ENCODE measurements around the gene LYPLAL1.
A peak's percentile ranks its signal among the peaks of the same experiment; 100 is the strongest.

The LYPLAL1 gene

DNA sequence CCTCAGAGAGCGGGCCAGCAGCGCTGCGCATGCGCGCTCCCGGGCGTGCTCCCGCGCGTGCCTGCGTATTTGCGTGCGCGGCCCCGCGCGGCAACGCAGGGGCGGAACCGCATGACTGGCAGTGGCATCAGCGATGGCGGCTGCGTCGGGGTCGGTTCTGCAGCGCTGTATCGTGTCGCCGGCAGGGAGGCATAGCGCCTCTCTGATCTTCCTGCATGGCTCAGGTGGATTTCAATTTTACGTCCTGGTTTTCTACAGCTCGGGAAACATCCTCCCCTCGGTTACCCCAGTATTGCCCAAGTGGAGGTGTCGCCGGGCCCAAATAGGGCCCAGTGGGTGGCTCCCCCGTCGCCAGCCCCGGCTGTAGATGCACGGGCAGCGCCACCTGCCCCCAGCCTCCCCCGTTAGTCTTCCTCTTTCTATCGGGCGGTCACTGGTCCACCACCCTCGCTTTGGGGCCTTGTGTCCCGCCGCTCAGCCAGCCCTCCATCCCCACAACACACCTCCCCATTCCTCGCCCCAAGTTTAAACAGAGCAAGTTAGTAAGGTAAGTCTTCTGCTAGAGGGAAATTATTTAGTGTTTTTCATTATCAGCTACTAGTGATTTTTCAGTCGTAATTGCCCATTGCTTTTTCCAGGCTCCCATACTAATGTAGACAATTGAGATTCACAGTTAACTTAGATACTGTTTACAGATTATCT, at the start of gene LYPLAL1:
Gene LYPLAL1, plus strand, starts transcription at position 121 of the 702 bp plus-strand sequence. Its CDS starts 13 bp downstream, at position 134.
- no peaks in the 10 kb centered on the region for H3K9me3 Mint-ChIP-seq
- peak within 1 kb of the TSS; percentile 97 for H3K4me3 Mint-ChIP-seq
- H3K27ac Mint-ChIP-seq: peak within 1 kb of the TSS; percentile 99
- peaks cover 7% of the 10 kb centered on the region for H3K36me3 Mint-ChIP-seq
- no peaks in the 10 kb centered on the region for H3K27me3 Mint-ChIP-seq
- H3K4me1 Mint-ChIP-seq: peaks cover 46% of the 10 kb centered on the region

DNA sequence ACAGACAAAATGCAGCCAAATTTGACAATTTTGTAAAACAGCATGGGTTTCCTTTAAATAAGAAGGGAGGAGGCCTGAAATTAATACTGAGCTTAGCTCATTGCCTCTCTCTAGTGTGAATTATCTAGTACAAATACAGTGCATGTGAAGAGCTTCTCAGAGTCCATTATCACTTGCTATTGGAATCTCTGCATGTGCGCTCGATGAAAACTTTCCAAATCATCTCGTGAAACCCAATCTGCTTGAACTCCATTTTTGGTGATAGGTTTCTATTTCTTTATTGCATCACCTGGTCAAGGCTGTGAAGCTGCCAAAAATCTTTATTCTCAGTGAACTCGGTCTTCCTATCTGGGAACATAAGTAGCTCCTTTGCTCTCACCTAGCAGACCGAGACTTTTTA, 49.5 kb upstream of the LYPLAL1 start:
- Mint-ChIP-seq H3K4me3 (no peak overlapping the region), H3K4me1 (no peaks in the 10 kb centered on the region), H3K27ac (no peak overlapping the region), H3K36me3 (no peaks in the 10 kb centered on the region), H3K27me3 (no peaks in the 10 kb centered on the region), H3K9me3 (no peaks in the 10 kb centered on the region)

DNA sequence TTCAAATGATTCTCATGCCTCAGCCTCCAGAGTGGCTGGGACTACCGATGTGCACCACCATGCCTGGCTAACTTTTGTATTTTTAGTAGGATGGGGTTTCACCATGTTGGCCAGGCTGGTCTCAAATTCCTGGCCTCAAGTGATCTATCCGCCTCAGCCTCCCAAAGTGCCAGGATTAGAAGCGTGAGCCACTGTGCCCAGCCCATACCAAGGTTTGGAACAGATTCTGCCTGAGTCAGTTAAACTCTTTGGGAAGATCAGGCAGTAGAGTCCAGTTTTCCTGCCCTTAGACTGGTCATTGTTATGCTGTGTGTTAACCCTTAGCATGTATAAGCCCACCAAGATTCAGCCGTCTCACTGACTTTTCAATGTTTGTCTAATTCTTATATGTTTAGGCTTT, 48.3 kb upstream of the LYPLAL1 start:
- Mint-ChIP-seq H3K9me3 (no peaks in the 10 kb centered on the region), H3K27me3 (no peaks in the 10 kb centered on the region), H3K4me1 (no peaks in the 10 kb centered on the region), H3K4me3 (no peak overlapping the region), H3K36me3 (no peaks in the 10 kb centered on the region), H3K27ac (no peak overlapping the region)

DNA sequence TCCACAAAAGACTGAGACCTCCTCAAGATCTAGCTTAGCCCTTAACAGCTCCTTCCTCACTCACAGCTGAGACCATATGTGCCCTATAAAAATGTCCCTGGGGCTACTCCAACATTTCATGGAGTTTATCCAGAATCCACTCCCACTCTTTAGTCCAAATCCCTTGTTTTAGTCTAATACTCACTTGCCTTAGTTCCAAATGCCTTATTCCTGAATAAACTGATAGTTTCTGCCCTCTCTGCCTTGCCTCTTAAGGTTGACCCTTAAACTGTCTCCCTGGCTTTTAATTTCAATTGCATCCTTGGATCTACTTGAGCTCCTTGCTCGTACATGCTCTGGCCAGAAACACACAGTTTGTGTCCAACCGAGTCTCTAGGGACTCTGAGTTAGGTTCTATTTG, 47.3 kb upstream of the LYPLAL1 start:
- no peaks in the 10 kb centered on the region for H3K36me3 Mint-ChIP-seq
- H3K4me1 Mint-ChIP-seq: no peaks in the 10 kb centered on the region
- H3K27me3 Mint-ChIP-seq: no peaks in the 10 kb centered on the region
- H3K4me3 Mint-ChIP-seq: no peak overlapping the region
- no peaks in the 10 kb centered on the region for H3K9me3 Mint-ChIP-seq
- H3K27ac Mint-ChIP-seq: no peak overlapping the region

DNA sequence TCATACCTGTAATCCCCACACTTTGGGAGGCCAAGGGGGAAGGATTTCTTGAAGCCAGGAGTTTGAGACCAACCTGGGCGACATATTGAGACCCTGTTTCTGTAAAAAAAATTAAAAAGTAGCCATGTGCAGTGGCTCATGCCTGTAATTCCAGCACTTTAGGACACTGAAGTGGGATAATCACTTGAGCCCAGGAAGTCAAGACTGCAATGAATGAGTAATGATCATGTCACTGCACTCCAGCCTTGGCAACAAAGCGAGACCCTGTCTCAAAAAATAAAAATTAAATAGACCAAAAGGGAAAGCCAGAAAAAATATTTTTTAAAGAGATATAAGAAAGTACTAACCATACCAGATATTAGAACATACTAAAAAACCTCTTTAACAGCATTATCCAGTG, 44.7 kb upstream of the LYPLAL1 start:
- no peak overlapping the region for H3K27ac Mint-ChIP-seq
- H3K4me3 Mint-ChIP-seq: no peak overlapping the region
- H3K9me3 Mint-ChIP-seq: peaks cover 1% of the 10 kb centered on the region
- H3K4me1 Mint-ChIP-seq: no peaks in the 10 kb centered on the region
- no peaks in the 10 kb centered on the region for H3K36me3 Mint-ChIP-seq
- no peaks in the 10 kb centered on the region for H3K27me3 Mint-ChIP-seq

DNA sequence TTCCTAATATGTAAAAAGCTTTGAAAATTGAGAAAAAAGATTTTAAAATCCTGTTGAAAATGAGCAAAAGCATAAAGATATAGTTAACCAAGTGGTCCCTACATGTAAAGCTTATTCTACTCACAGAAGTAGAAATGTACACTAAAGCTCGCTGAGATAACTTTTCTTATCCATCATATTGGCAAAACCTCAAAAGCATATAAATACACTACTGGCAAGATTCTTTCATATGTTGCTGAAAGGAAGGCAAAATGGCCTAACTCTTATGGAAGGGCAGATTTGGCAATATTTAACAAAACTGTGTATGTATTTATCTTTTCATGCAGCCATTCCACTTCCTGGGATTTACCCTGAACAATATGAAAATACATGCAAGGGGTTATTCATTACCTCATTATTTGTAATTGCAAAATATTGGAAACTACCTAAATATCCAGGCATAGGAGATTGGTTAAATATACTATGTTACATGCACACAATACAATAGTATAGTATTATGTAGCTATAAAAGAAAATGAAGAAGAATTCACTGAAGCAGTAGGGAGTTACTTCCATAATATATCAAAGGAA, 43.2 kb upstream of the LYPLAL1 start:
- no peaks in the 10 kb centered on the region for H3K4me1 Mint-ChIP-seq
- no peak overlapping the region for H3K4me3 Mint-ChIP-seq
- peaks cover 12% of the 10 kb centered on the region for H3K9me3 Mint-ChIP-seq

DNA sequence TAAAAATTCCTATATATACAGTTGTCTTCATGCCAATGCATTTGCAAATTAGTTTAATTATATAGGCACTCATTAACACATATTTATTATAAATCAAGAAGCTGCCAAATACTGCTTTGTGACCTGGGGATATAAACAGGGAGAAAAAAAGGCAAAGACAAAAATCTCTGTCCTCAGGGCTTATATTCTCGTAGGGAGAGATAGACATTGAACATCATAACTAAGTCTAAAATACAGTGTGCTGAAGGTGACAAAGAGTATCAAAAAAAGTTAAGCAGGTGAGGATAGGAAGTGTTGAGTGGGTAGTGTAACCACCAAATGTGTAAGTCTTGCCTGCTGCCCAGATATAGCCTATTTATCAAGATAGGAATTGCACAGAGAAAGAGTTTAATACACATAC, 40.7 kb upstream of the LYPLAL1 start:
- H3K4me3 Mint-ChIP-seq: no peak overlapping the region
- peaks cover 1% of the 10 kb centered on the region for H3K27me3 Mint-ChIP-seq
- H3K4me1 Mint-ChIP-seq: no peaks in the 10 kb centered on the region
- H3K36me3 Mint-ChIP-seq: no peaks in the 10 kb centered on the region
- peaks cover 12% of the 10 kb centered on the region for H3K9me3 Mint-ChIP-seq
- H3K27ac Mint-ChIP-seq: no peak overlapping the region

More for the DNA sequence above, 43.2 kb upstream of the LYPLAL1 start:
- no peaks in the 10 kb centered on the region for H3K36me3 Mint-ChIP-seq
- no peak overlapping the region for H3K27ac Mint-ChIP-seq
- H3K27me3 Mint-ChIP-seq: peaks cover 1% of the 10 kb centered on the region

DNA sequence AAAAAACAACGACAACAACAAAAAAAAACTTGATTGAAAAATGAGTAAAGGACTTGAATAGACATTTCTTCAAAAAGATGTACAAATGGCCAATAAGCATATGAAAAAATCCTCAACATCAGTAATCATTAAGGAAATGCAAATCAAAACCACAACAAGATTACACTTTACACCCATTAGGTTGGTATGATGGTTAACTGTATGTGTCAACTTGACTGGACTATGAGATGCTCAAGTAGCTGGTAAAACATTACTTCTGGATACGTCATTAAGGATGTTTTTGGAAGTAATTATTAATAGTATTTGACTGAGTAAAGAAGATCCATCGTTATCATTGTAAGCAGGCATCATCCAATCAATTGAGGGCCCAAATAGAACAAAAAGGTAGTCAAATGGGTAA, 34.9 kb upstream of the LYPLAL1 start:
- peaks cover 1% of the 10 kb centered on the region for H3K27me3 Mint-ChIP-seq
- no peaks in the 10 kb centered on the region for H3K36me3 Mint-ChIP-seq

DNA sequence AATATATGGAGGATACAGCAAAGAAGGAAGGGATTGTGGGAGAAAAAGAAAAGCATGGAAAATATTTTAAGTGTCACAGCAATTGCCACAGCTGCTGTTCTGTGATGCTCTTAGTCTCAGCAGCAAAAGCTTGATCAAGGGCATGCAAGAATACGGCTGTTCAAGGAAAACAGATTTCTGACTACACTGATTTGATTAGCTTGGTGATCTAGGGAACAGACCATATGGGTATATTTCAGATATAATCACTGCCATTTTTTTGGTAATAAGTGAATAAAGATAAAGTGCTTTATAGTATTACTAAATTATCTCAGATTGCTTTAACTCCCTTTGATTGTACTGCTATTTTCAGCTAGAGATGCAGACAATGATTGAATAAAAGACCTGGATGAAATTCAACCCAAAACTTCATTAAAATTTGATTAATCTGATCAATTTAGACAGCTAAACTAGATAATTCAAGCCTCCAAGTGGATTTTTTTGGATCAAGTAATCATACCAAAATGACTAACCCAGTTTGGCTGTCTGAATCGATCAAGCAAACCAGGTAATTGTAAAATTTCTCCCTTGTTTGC, 33.3 kb upstream of the LYPLAL1 start:
- H3K27ac Mint-ChIP-seq: no peak overlapping the region
- no peak overlapping the region for H3K4me3 Mint-ChIP-seq
- peaks cover under 1% of the 10 kb centered on the region for H3K27me3 Mint-ChIP-seq
- no peaks in the 10 kb centered on the region for H3K36me3 Mint-ChIP-seq
- no peaks in the 10 kb centered on the region for H3K4me1 Mint-ChIP-seq
- peaks cover under 1% of the 10 kb centered on the region for H3K9me3 Mint-ChIP-seq

More for the DNA sequence above, 34.9 kb upstream of the LYPLAL1 start:
- H3K4me3 Mint-ChIP-seq: no peak overlapping the region
- peaks cover 12% of the 10 kb centered on the region for H3K9me3 Mint-ChIP-seq
- no peaks in the 10 kb centered on the region for H3K4me1 Mint-ChIP-seq
- no peak overlapping the region for H3K27ac Mint-ChIP-seq

DNA sequence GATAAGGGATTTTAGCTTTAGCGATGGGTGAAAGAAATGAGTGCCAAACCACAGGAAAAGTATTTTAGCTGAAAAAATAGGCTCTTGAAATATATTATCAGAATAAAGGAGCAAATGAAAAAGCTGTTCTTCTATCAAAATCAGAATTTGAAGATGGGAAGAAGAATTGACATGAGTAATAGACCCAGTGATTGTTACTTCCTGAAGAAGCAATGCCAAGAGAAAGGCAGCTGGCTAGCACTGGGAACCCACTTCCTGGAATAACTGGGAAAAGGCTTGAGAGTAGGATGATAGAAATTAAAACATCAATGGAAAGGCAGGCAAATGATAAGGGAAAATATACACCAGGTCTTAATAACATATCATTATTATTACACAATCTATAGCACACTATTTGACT, 29.9 kb upstream of the LYPLAL1 start:
- Mint-ChIP-seq H3K27me3 (peaks cover 1% of the 10 kb centered on the region), H3K27ac (no peak overlapping the region), H3K4me1 (no peaks in the 10 kb centered on the region), H3K9me3 (no peaks in the 10 kb centered on the region), H3K36me3 (no peaks in the 10 kb centered on the region), H3K4me3 (no peak overlapping the region)

DNA sequence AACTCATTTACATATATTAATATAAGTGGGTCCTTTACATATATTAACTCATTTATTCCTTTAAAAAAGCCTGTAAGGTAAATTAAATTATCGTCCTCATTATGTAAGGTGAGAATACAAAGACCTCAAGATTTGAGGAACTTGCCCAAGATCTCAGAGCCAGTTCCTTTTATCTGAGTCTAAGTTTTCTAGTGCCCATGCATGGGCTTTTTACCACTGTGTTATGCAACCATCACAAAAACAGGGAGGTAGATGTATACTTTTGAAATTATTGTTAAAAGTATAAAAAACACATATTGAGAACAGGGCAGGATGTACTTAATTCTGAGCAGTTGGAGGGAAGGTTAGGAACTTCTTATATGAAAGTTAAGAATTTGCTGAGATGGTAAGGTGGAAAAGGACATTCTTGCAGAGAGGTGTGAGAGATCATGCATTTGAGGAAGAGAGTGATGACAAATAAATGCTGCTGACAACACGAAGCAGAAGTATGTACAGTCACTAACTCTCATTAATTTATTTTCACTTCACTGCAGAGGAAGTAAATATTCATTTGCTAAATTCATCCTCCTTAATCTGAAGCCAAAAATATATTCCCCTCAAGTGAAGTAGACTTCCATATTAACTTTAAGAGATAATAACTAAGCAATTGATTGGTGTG, 28.9 kb upstream of the LYPLAL1 start:
- H3K27me3 Mint-ChIP-seq: peaks cover 1% of the 10 kb centered on the region
- H3K9me3 Mint-ChIP-seq: no peaks in the 10 kb centered on the region
- no peaks in the 10 kb centered on the region for H3K4me1 Mint-ChIP-seq
- no peaks in the 10 kb centered on the region for H3K36me3 Mint-ChIP-seq
- no peak overlapping the region for H3K27ac Mint-ChIP-seq
- no peak overlapping the region for H3K4me3 Mint-ChIP-seq

DNA sequence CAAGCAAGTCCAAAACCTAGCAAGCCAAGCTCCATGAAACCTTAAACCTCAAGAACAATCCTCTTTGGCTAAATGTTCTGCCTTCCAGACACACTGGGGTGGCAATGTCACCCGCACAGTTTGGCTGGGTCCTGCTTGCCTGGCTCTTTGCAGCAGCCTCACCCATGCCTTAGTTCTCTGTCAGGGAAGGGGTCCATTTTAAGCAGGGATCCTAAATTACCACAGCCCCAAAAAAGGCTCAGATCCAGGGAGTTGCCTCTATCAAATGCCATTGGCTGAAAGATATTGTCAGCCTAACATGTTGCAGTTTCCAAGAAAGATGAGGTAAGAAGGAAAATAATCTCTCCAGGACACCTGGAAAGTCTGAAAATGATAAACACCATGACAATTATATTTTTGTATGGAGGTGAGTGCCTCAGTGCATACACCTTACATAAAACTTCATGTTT, 26.1 kb upstream of the LYPLAL1 start:
- H3K9me3 Mint-ChIP-seq: no peaks in the 10 kb centered on the region
- H3K27ac Mint-ChIP-seq: no peak overlapping the region
- H3K27me3 Mint-ChIP-seq: peaks cover 1% of the 10 kb centered on the region
- H3K36me3 Mint-ChIP-seq: no peaks in the 10 kb centered on the region
- H3K4me3 Mint-ChIP-seq: no peak overlapping the region
- H3K4me1 Mint-ChIP-seq: no peaks in the 10 kb centered on the region

DNA sequence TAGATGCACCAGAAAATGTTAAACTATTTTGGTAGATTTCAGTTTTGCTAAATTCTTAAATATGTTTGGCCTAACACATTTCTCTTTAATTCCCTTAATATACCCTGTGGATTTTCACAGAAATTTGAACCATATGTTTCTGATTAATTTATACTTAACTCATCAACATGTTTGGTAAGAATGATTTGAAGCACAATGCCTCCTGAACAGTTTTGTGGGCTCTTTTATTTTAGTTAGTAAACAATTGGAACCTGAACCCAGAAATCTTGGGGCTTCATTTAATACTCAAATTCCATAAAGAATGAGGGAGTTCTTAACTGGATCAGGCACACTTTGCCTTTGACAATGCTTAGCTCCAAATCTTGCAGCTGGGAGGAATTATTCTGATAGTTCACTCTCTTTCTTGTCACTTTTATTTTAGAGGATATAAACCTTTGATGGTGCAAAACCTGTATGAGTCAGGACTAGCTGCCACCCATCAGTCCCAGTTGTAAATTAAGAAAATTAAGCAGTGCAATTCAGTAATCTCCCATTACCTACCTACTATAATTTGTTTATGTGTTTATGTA, 24.6 kb upstream of the LYPLAL1 start:
- no peaks in the 10 kb centered on the region for H3K9me3 Mint-ChIP-seq
- no peak overlapping the region for H3K4me3 Mint-ChIP-seq
- H3K27me3 Mint-ChIP-seq: peaks cover 4% of the 10 kb centered on the region
- H3K4me1 Mint-ChIP-seq: no peaks in the 10 kb centered on the region
- H3K27ac Mint-ChIP-seq: no peak overlapping the region
- no peaks in the 10 kb centered on the region for H3K36me3 Mint-ChIP-seq

DNA sequence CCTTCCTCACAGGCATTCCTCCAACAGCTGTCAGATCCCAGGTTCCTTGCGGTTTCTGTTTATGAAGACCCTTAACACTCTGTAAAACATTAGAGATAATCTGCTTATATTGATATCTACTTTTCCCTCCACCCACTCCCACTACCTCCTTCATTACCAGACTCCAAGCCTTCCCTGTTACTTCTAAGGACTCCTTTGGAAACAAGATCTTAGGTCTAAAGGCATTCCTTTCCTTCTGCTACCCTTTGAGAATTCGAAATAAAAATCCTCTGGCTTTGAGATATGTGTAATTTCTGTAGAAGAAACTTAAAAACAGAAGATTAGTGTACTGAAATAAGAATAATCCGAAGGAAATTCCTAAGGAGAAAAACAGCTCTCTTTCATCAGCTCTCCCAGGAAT, 23.7 kb upstream of the LYPLAL1 start:
- no peaks in the 10 kb centered on the region for H3K36me3 Mint-ChIP-seq
- H3K4me1 Mint-ChIP-seq: no peaks in the 10 kb centered on the region
- no peaks in the 10 kb centered on the region for H3K9me3 Mint-ChIP-seq
- no peak overlapping the region for H3K27ac Mint-ChIP-seq
- peaks cover 4% of the 10 kb centered on the region for H3K27me3 Mint-ChIP-seq
- H3K4me3 Mint-ChIP-seq: no peak overlapping the region

DNA sequence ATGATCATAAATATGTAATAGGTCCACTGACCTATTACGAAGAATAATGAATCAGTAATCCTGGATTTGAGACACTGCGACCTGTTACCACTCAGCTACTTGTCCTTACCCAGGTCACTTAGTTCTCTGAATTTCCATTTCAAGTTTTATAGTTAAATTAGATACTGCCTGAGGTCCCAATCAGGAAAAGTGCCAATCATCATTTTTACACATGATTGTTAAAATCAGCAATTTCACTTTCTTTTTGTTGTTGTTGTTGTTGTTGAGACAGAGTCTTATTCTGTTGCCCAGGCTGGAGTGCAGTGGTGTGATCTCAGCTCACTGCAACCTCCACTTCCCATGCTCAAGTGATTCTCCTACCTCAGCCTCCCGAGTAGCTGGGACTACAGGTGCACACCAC, 22.8 kb upstream of the LYPLAL1 start:
- Mint-ChIP-seq H3K4me3 (no peak overlapping the region), H3K4me1 (no peaks in the 10 kb centered on the region), H3K27ac (no peak overlapping the region), H3K36me3 (no peaks in the 10 kb centered on the region), H3K27me3 (peaks cover 4% of the 10 kb centered on the region), H3K9me3 (no peaks in the 10 kb centered on the region)

DNA sequence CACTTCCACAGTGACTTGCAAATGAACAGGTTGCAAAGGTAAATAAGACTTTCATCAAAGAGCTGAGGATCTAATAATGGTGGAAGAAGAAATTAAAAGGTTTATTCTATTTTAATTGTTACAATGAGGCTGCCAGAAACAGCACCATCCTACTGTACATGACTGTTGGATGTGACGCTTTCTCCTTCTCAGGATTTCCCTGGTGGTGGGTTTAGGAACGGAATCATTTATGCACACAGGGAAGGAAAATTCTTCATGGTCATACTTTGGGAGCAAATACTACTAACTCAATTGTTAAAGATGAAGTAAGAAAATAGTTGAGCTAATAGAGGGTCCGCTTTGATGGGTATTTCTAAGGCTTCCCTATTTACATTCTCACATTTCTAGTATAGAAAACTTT, 22.2 kb upstream of the LYPLAL1 start:
- Mint-ChIP-seq H3K27ac (no peak overlapping the region), H3K4me1 (no peaks in the 10 kb centered on the region), H3K9me3 (no peaks in the 10 kb centered on the region), H3K36me3 (no peaks in the 10 kb centered on the region), H3K4me3 (no peak overlapping the region), H3K27me3 (peaks cover 4% of the 10 kb centered on the region)
